ENCODE data around the gene MEIOB. TPM values are rescaled to one million over a fixed set of nuclear protein-coding genes. Genes with fewer than 3 reads are reported as not detected.
A peak's percentile ranks its signal among the peaks of the same experiment; 100 is the strongest.

MEIOB gene
- total and polyA plus RNA-seq, 8 donors, result 0.13 TPM; not detected in 7

- WGBS, 5 donors, result 26 to 45% (median 30%) methylated on average over 10 to 21 of the region's 21 CpGs
- no peak overlapping the region for H3K4me3 ChIP-seq
- DNase-seq, result peak; percentile 83 to 94
- peaks cover 7 to 79% (median 29%) of the 10 kb centered on the region in 3 donors for H3K27me3 ChIP-seq
- peak overlapping the region in 1 of 5 donors; percentile 46 for H3K27ac ChIP-seq
- peaks cover 6 to 35% (median 27%) of the 10 kb centered on the region in 4 donors for H3K4me1 ChIP-seq
- no peaks in the 10 kb centered on the region for H3K9me3 ChIP-seq
- TF ChIP-seq POLR2AphosphoS5 (IDR thresholded peaks at IDR 0.05) (peak in 1 of 3 donors; percentile 22), CTCF (IDR thresholded peaks at IDR 0.05) (no peak)
- no peaks in the 10 kb centered on the region for H3K36me3 ChIP-seq
- intact Hi-C loops (cut with DNase I; ENCODE audit: low total_unique reads), result no loop called here
Observed at GRCh38 chr16:1913327-1914083, 41.5 kb upstream of the MEIOB start.

GRCh38 chr16:1912215-1912543, 40.2 kb upstream of the MEIOB start:
- intact Hi-C loops (cut with DNase I; ENCODE audit: low total_unique reads), result no loop called here
- peaks cover 2 to 79% (median 21%) of the 10 kb centered on the region in 3 donors for H3K27me3 ChIP-seq
- no peak overlapping the region for H3K27ac ChIP-seq
- no peak overlapping the region for H3K4me3 ChIP-seq
- no peak for DNase-seq
- TF ChIP-seq POLR2AphosphoS5 (IDR thresholded peaks at IDR 0.05), result no peak
- TF ChIP-seq CTCF (IDR thresholded peaks at IDR 0.05), result no peak
- no peak for TF ChIP-seq POLR2A (IDR thresholded peaks at IDR 0.05)
- TF ChIP-seq EP300 (IDR thresholded peaks at IDR 0.05), result no peak
- H3K36me3 ChIP-seq, result no peaks in the 10 kb centered on the region
- no peaks in the 10 kb centered on the region for H3K9me3 ChIP-seq
- 52 to 83% (median 72%) methylated on average over 7 to 17 of the region's 17 CpGs for WGBS, 5 donors
- H3K4me1 ChIP-seq, result peaks cover 6 to 27% (median 17%) of the 10 kb centered on the region in 4 donors

GRCh38 chr16:1911467-1912214, 39.7 kb upstream of the MEIOB start:
- H3K4me1 ChIP-seq, result peaks cover 6 to 27% (median 16%) of the 10 kb centered on the region in 4 donors
- peaks cover 0 to 79% (median 20%) of the 10 kb centered on the region in 3 donors for H3K27me3 ChIP-seq
- intact Hi-C loops (cut with DNase I; ENCODE audit: low total_unique reads), result no loop called here
- TF ChIP-seq POLR2A (IDR thresholded peaks at IDR 0.05) (no peak), POLR2AphosphoS5 (IDR thresholded peaks at IDR 0.05) (no peak), CTCF (IDR thresholded peaks at IDR 0.05) (no peak), EP300 (IDR thresholded peaks at IDR 0.05) (no peak)
- H3K9me3 ChIP-seq, result no peaks in the 10 kb centered on the region
- H3K4me3 ChIP-seq, result no peak overlapping the region
- H3K27ac ChIP-seq, result no peak overlapping the region
- DNase-seq, result no peak
- H3K36me3 ChIP-seq, result no peaks in the 10 kb centered on the region
- WGBS, 5 donors, result 90 to 95% (median 92%) methylated on average over 48 to 59 of the region's 59 CpGs

- H3K9me3 ChIP-seq, result no peaks in the 10 kb centered on the region
- H3K27me3 ChIP-seq, result peaks cover 0 to 79% (median 12%) of the 10 kb centered on the region in 3 donors
- 69 to 78% (median 73%) methylated on average over 11 to 18 of the region's 18 CpGs for WGBS, 5 donors
- no peak overlapping the region for H3K27ac ChIP-seq
- no peaks in the 10 kb centered on the region for H3K36me3 ChIP-seq
- DNase-seq, result peak in 1 of 2 donors; percentile 80
- peaks cover 6 to 26% (median 16%) of the 10 kb centered on the region in 4 donors for H3K4me1 ChIP-seq
- no peak overlapping the region for H3K4me3 ChIP-seq
- TF ChIP-seq CTCF (IDR thresholded peaks at IDR 0.05) (no peak), EP300 (IDR thresholded peaks at IDR 0.05) (no peak), POLR2AphosphoS5 (IDR thresholded peaks at IDR 0.05) (no peak), POLR2A (IDR thresholded peaks at IDR 0.05) (no peak)
- intact Hi-C loops (cut with DNase I; ENCODE audit: low total_unique reads), result no loop called here
Observed at GRCh38 chr16:1909561-1910231, 37.7 kb upstream of the MEIOB start.

Measured in stomach (tissue), 9 donors.